Medulla oblongata (tissue), 1 donor: Measurements from ENCODE around the gene FKBP5.
"Not testable (repeated sequence)": the region's sequence is repeated elsewhere in the genome, so short reads cannot be mapped to it uniquely, and the experiment has no call there.

Experiments used
- DNase-seq: peaks from one replicate; pipeline ENCODE4 v3.0.0-alpha.2; 2015; ENCODE audit errors: extremely low spot score

The FKBP5 gene

DNA sequence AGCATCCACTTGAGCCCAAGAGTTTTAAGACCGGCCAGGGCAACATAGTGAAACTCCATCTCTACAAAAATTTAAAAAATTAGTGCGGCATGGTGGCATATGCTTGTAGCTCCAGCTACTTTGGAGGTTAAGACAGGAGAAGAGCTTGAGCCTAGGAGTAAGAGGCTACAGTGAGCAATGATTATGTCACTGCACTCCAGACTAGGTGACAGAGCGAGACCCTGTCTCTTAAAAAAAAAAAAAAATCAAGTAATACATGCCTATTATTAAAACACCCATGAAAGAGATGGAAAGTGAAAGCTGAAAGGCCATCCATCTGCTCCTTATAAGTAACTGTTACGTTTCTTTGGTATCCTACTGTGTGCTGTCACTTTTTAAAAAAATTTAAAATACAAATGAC is 66.4 kb downstream of the FKBP5 start:
- DNase-seq, result no peak

DNA sequence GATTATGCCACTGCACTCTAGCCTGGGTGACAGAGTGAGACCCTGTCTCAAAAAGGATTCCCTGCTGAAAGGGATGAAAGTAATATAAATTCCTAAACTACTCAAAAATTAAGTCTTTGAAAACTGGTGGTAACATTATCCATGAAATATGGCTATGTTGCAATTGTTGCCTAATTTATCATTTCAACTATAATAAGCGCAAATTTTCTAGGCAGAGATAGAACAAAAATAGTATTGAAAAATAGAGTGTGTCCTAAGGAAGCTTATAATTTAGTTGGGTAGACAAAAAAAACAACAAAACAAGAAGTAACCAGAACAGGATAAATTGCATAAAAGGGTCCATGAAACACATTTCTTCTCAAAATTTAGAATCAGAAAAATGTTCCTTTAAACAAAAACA is 68.0 kb downstream of the FKBP5 start:
- DNase-seq, result no peak

DNA sequence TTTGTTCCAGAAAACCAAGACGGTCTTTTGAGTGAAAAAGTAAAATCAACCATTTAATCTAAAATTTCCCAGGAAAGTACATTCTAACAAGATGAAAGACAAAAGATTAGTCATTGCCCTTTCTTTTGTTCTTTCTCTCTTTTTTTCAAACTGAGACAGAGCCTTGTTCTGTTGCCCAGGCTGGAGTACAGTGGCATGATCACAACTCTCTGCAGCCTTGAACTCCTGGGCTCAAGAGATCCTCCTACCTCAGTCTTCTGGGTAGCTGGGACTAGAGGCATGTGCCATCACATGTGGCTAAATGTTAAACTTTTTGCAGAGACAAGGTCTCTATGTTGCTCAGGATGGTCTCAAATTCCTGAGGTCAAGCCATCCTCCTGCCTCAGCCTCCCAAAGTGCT is 75.0 kb downstream of the FKBP5 start:
- DNase-seq, result no peak

DNA sequence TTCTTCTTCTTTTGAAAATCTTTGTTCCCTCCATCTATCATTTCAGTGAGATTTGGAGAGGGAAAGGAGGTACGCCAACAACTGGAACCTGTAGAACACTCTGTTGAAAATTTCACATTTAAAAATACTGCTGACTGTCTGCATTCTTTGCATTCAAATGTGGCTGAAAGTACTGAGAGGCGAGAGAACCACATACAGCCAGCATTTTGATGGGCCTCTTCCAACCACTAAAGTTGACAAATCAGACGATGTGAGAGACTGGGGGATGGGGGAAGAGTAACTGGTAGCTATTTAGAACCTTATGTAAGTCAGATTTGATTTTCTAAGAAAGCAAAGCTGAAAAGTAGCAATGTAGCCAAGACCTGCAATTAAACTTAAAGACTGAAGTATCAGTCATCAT is 77.5 kb downstream of the FKBP5 start:
- DNase-seq, result no peak

DNA sequence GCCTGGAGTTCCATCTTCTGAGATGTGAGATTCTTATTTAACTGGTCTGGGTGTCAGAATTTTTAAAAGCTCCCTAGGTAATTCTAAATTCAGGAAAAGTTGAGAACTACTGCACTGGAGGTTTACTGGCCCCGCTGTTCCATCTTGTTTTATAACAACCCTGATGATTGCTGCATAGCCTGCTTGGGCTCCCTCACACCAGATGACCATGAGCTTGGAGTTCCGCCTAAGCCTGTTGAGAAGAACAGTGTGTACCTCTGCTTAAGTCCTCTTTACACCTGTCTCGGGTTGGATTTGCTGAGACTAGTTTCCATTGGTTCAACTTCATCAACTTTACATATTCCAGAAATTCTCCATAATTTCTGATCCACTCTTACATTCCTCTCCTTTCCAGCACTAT is 77.9 kb downstream of the FKBP5 start:
- no peak for DNase-seq

DNA sequence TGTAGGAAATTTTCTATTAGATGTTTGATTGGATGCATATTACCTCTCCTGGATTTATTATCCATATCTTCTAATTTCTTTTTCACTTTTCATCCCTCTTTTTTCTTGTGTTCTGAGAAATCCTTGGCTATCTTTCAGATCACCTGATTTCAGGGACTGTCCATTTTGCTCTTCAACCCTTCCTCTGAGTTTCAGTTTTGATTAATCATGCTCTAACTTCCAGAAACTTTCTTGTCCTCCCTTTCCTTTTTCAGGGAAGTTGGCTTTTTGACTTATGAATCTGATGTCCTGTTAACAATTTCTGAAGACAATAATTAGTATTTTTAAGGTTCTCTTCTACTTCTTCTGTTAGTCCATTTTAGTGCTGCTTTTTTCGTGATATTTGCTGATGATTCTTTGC is 79.1 kb downstream of the FKBP5 start:
- no peak for DNase-seq

DNA sequence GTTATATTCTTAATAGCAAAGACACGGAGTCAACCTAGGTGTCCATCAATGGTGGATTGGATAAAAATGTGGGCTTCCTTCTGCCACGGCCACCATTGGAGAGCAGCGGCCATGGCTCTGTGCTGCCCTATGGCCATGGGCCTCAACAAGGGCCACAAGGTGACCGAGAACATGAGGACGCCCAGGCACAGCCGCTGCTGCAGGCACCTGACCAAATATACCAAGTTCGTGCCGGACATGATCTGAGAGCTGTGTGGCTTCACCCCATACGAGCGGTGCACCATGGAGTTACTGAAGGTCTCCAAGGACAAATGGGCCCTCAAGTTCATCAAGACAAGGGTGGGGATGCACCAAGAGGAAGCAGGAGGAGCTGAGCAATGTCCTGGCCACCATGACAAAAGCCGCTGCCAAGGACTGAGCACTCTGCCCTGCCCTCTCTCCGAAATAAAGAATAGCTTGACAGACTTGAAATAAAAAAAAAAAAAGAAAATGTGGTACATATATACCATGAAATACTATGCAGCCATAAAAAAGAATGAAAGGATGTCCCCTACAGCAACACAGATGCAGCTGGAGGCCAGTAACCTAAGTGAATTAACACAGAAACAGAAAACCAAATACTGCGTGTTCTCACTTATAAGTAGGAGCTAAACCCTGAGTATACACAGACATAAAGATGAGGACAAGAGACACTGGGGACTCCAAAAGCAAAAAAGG is 81.0 kb downstream of the FKBP5 start:
- no peak for DNase-seq

DNA sequence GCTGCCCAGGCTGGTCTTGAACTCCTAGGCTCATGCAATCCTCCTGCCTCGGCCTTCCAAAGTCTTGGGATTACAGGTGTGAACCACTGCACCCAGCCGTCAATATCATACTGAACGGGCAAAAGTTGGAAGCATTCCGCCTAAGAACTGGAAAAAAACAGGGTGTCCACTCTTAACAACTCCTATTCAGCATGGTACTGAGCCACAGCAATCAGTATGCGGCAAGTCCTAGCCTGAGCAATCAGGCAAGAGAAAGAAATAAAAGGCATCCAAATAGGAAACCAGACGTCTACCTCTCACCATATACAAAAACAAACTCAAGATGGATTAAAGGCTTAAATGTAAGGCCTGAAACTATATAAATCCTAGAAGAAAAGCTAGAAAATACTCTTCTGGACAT is 83.1 kb downstream of the FKBP5 start:
- DNase-seq, result no peak

DNA sequence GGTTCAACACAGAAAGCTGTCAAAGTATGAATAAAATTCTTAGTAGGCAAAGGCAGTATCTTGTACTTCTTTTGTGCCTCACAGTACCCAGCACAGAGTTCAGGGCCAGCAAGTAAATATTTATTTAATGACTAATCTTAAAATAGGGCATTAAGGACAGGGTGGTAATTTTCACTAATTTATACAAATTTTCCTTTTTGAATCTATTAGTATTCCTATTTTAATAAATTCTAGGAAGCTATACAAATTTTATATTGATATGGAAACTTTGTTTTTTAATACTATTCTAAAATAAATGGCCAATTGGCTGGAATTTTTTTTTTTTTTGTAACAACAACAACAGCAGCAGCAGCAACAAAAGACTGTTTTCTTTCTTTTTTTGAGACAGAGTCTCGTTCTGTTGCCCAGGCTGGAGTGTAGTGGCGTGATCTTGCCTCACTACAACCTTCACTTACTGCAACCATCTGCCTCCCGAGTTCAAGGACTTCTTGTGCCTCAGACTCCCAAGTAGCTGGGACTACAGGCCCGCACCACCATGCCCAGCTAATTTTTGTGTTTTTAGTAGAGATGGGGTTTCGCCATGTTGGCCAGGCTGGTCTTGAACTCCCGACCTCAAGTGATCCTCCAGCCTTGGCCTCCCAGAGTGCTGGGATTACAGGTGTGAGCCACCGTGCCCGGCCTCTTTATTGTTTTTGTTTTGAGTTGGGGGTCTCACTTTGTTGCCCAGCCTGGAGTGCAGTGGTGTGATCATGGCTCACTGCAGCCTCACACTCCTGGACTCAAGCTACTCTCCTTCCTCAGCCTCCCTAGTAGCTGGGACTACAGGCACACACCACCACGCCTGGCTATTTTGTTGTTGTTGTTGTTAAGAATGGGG is 85.2 kb downstream of the FKBP5 start:
- no peak for DNase-seq

DNA sequence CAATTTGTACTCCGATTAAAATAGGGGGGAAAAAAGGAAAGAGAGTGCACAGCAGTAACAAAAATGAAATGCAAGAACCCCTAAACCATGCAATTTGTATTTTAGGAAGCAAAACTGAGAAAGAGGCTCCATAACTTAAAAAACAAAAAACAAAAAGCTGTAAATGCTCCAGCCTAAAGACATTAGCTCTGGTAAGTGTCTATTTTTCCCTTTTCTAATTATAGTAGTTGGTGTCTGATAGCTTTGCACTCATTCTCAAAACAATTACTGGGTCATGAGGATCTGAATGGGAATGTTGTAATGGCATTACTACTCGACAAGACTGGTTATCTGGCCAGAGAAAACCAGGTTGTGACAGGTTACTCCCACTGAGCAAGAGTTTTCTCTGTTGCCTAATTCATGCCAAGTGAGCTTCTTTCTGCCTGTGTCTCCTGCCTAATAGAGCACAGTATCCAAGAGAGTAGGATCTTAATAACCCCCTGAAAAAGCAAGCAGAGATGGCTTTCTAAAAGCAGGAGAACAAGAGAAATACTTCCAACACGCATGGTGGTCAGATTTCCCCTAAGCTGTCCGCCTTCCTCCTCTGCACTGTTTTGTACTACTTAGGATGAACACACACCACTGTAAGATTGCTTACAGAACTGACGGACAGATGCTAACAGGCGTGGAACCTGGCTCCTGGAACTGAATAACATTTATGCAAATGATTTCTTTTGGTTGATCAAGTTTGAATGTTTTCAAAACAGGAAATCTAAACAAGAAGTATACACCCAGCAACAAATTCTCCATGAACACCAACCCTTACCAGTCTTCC is 86.4 kb downstream of the FKBP5 start:
- peak; percentile 51 for DNase-seq

DNA sequence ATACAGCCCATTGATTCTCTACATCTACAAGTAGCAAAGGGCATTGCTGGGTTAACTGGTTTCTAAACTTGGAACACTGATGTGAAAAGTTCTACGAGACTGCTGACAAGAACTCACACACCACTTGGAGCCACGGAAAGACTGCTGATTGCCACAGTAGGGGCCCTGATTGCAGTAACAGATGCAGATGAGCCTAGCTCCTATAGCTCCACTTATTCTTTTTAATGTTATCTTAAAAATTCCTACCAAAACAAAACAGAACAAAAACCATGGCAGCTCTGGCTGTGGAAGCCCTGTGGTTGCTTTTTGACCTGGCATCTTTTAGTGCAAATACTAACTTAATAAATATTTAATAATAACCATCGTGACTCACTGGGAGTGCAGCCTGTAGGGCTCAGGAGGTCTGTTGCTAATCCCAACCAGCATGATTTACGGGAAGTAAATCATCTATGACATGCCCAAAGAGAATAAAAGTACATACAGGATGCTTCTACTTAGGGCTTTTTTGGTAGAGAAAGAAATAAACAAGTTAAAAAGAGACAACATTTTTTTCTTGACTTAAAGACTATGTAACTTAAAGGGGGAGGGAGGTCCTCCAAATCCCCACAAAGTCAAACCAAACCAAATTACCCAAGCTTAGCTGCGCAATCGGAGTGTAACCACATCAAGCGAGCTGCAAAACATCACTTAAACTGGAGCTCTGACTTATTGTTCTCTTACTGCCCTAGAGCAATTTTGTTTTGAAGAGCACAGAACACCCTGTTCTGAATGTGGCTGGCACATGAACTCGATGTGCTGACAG is 87.2 kb downstream of the FKBP5 start:
- peak; percentile 73 for DNase-seq

DNA sequence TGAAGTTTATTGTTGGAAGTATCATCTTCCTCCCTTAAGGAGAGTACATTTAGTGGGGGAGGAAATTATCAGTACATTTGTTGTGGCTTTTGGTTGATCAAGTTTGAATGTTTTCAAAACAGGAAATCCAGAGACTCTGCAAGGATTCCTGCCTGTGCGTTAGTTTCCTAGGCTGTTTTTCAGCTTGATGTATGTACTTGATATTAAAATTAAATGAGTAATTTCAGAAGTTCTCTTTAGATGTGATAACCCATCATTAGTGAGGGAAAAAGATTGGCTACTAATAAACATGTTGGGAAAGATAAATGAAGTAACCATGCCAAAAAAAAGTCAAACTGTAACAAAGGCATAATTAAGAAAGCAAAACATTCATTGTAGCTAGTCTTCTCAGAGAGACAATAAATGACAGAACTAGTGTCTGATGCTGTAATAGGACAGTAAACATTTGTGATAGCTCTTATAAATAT is 88.0 kb downstream of the FKBP5 start:
- peak; percentile 18 for DNase-seq

DNA sequence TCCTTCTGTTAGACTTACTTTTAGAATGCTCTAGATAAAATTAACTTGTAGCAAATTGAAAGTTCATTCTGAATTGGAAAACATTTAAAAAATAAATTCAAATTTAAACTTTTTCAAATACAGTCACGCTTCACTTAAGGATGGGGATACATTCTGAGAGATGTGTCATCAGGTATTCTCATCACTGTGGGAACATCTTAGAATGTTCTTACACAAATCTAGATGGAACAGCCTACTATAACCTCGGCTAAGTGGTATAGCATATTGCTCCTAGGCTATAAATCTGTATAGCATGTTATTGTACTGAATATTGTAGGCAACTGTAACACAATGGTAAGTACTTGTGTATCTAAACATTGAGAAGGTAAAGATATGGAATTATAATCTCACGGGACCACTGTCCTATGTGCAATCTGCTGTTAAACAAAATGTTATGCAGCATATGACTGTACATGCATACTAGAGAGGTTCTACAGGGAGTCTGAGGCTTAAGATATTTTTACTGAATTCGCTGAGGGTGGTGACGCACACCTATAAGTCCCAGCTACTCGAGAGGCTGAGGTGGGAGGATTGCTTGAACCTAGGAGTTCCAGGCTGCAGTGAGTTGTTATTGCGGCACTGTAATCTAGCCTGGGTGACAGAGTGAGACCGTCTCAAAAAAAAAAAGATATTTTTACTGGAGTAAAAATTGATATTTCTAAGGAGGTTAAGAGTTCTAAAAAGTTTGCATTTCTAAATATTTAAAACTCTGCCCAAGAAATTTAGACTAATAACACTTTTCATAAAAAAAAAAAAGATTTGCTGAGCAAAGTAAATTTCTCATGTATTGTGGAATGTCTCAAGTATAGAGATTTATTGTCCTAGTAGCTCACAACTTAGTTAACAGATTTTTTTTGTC is 88.7 kb downstream of the FKBP5 start:
- no peak for DNase-seq

DNA sequence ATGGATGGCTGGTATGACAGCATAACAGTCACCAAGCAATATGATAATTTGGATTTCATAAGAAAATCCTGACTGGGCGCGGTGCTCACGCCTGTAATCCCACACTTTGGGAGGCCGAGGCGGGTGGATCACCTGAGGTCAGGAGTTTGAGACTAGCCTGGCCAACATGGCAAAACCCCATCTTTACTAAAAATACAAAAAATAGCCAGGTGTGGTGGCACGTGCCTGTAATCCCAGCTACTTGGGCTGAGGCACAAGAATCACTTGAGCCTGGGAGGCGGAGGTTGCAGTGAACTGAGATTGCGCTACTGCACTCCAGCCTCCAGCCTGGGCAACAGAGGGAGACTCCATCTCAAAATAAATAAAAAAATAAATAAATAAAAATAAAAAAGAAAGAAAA is 90.1 kb downstream of the FKBP5 start:
- not testable (repeated sequence) for DNase-seq

DNA sequence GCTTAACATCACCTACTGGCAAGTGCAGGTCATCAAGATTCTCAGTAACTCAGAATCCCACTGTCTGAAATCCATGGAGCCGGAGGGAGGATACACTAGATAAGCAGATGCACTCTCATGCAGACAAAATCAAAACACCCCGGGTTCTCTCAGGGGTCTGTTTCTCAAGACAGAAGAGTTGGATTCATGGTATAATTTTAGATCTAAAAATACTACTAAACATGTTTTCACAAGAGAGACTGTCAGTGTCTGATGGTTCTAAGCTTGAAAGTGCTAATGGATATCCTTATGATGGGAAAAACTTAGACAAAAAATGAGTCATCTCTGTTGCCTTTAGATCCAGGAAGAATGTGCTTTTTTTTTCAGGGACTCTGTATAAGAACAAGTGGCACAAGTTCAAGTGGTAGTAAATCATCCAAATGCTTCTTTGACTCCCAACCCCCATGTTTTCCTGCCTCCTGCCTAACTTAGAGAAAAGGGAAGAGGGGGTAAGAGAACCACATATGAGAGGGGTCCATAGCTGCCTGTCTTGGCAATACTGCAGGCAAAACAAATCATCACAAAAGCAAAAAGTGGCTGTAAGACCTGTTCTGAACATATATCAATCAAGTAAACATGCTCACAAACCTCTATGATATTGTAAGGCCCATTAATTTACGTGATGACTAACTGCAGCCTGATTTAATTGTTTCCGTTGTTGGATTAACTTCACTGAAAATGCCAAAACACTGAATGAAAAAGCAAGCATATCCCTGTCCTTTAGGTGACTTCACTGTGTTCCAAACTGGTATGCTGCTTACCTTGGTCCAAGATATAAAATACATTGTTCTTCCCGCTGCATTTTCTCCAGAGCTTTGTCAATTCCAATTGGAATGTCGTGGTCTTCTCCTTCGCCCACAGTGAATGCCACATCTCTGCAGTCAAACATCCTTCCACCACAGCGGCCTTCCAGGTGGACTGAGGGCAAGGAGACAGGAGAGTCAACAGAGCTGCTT is 92.0 kb downstream of the FKBP5 start:
- no peak for DNase-seq

DNA sequence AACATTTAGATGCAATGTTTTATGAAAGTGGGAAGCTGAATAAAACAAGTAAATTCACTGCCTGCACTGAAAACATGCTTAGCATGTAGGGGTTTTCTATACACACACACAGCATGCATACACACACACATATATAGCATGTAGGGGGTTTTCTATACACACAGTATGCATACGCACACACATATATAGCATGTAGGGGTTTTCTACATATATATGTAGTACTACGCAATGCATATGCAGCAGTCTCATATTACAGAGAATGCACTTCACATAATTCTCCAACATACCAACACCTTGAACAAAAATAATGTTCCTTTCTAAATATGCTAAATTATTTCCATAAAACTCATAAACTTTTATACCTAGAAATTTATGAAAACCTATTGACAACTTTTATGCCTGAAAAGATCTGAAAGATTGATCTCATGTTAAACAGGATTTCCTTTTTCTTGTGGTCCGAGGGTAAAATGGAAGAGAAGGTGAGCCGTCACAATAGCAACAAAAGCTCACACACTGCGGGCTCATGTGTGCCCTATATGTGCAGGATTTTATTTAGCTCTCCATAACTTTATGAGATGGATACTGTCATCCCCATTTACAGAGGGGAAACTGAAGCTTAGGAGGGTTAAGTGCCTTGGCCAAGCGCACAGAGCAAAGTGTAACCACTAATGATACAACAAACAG is 94.1 kb downstream of the FKBP5 start:
- DNase-seq, result no peak

DNA sequence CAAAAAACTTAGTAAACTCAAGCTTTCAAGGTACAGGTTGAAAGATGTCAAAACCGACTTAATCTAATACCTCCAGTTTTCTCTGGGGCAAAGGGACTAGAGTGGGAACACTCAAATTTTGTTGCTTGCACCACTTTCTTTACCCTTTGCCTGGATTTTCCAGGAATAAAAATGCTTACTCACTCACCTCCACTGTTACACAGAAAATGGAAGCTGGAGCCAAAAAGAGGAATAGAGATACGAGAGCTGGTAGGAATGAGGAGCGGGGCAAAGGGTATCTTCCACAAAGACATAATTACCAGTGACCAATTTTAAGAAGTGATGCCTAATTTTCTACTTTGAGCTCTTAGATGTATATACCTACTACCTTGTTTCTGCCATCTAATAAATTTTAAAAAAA is 96.5 kb downstream of the FKBP5 start:
- DNase-seq, result no peak

DNA sequence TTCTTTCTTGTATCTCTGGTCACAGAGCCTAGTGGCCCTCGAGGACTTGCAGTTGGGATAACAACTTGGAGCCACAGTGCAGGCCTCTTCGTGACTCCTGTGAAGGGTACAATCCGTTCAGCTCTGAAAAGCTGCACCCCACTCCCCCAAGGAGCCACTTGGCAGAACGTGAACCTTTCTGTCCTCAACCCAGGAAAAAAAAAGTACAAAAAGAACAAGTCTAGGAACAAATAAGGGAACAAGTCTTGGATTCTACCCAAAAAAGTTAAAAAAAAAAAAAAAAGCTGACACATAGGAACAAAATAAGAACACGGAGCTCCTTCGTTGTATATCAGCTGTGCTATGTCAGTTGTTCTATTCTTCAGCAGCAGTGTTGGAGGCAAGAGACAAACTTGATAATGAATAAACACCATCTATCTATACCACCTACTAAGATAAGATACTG is 98.1 kb downstream of the FKBP5 start:
- DNase-seq, result peak; percentile 34
